IPS DF 6.9 (cell line): ENCODE measurements around the gene NAB1.

Experiments used
- DNase-seq: peaks from one replicate; pipeline ENCODE4 v3.0.0-alpha.2; 2013; ENCODE audit warnings: low read depth, low spot score
- H3K27ac ChIP-seq: one replicate; pipeline ENCODE4 v1.5.1; 2013; ENCODE audit warnings: low read length, control low read depth
- H3K27me3 ChIP-seq: 2 replicates; pipeline ENCODE4 v1.6.1; 2013; ENCODE audit warnings: mild to moderate bottlenecking, low read length; ENCODE audit not compliant: control insufficient read depth, insufficient read depth
- H3K36me3 ChIP-seq: 2 replicates; pipeline ENCODE4 v1.6.1; 2013; ENCODE audit warnings: low read length; ENCODE audit not compliant: control insufficient read depth, insufficient read depth
- H3K4me1 ChIP-seq: 2 replicates; pipeline ENCODE4 v1.6.1; 2013; ENCODE audit warnings: low read length; ENCODE audit not compliant: control insufficient read depth, insufficient read depth
- H3K4me3 ChIP-seq: 2 replicates; pipeline ENCODE4 v1.5.1; 2013; ENCODE audit warnings: mild to moderate bottlenecking, low read length
- H3K9me3 ChIP-seq: 2 replicates; pipeline ENCODE4 v1.6.1; 2013; ENCODE audit warnings: low read length, inconsistent platforms; ENCODE audit not compliant: control insufficient read depth, insufficient read depth
- WGBS: extraction: QIAGEN DNeasy Blood & Tissue Kit; methylation state at CpG from one replicate; pipeline ENCODE4 v1.1.7; 2013; ENCODE audit warnings: mixed read lengths, missing lambda C conversion rate; ENCODE audit not compliant: insufficient read length, insufficient coverage; 5-methylcytosine and 5-hydroxymethylcytosine counted together

NAB1 gene

DNA sequence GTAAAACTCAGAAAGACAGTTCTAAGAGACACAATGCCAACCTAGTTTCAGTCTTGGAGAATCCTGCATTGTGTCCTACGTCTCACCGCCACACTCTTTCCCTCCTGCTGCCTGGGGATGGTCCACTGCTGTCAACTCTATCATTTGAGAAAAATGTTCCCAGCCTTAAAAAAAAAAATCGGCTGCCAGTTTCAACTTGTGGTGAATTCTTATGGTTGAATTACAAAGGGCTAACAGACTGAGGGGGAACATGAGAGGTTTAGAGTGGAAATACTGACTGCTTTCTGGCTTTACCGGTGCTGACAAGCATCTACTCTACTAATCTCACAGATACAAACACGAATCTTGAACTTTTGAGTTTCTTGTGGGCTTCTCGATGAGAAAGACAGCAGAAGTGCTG is 74.0 kb downstream of the NAB1 start:
- H3K36me3 ChIP-seq, result no peaks in the 10 kb centered on the region
- no peak overlapping the region for H3K4me3 ChIP-seq
- no peaks in the 10 kb centered on the region for H3K27me3 ChIP-seq
- no CpG with 5 or more reads among the region's 6 CpGs for WGBS
- no peaks in the 10 kb centered on the region for H3K4me1 ChIP-seq
- DNase-seq, result no peak
- no peak overlapping the region for H3K27ac ChIP-seq
- no peaks in the 10 kb centered on the region for H3K9me3 ChIP-seq

DNA sequence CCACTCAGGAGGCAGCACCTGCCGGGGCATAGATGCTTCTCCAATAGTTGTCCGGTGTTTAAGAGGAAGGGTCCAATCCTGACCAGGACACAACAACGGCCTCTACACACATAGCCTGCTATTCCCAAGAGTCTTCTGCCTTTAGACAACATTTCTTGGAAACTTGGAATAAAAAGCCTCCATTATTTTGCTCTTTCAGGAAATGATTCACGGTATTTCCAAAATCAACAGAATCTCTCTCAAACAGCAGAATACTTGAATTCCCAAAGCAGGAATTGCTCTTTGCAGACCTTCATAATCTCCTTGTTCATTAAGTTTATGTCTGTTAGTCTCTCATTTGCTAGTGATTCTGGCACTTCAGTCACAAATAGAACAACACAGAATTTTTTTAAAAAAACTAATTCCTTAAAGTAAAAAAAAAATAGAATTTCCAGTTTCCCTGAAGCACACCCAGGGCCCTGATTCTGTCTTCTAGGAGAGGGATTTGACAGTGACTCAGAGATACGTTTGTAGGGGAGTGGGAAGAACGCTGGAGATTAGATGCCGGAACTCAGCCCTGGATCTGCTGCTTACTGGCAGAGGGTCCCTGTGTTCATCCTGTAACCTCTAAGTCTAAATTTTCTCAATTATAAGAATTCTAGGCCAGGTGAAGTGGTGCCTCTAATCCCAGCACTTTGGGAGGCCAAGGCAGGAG is 74.7 kb downstream of the NAB1 start:
- Histone ChIP-seq H3K9me3 (no peaks in the 10 kb centered on the region), H3K4me1 (no peaks in the 10 kb centered on the region), H3K36me3 (no peaks in the 10 kb centered on the region), H3K4me3 (no peak overlapping the region), H3K27me3 (no peaks in the 10 kb centered on the region), H3K27ac (no peak overlapping the region)
- DNase-seq, result no peak
- WGBS, result no CpG with 5 or more reads among the region's 7 CpGs

DNA sequence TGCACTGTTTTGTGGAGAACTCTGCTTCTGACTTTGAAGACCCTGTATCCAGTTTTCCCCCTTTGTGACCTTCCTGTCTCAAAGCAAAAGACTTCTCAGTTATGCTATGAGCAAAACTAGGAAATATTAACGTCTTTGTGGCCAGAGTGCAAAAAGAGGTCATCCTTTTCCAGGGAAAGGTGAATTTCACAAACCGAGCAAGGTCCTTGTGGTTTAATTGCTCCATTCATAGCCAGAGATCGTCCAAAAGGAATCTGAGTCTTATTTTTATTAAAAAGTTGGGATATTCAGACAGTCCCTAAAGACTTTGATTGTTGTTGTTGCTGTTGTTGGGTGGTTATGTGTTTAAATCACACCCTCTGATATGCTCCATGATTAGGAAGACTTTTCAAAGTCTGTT is 77.4 kb downstream of the NAB1 start:
- no peak for DNase-seq
- no peak overlapping the region for H3K27ac ChIP-seq
- no peak overlapping the region for H3K4me3 ChIP-seq
- H3K27me3 ChIP-seq, result no peaks in the 10 kb centered on the region
- H3K4me1 ChIP-seq, result 0 out of 2 replicates have a peak, but pooled peaks cover 2% of the 10 kb centered on the region
- H3K36me3 ChIP-seq, result no peaks in the 10 kb centered on the region
- no CpG with 5 or more reads among the region's 3 CpGs for WGBS
- no peaks in the 10 kb centered on the region for H3K9me3 ChIP-seq

DNA sequence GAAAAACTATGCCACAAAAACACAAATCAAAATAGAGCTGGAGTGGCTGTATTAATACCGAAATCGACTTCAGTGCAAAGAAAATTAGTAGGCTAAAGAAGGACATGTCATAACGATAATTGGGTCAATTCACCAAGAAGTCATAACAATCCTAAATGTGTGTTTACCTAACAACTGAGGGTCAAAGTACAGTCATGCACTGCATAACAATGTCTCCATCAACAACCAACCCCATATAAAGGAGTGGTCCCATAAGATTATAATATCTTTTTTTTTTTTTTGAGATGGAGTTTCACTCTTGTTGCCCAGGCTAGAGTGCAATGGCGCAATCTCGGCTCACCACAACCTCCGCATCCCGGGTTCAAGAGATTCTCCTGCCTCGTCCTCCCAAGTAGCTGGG is 87.5 kb downstream of the NAB1 start:
- no CpG with 5 or more reads among the region's 8 CpGs for WGBS
- no peaks in the 10 kb centered on the region for H3K36me3 ChIP-seq
- no peaks in the 10 kb centered on the region for H3K9me3 ChIP-seq
- H3K27me3 ChIP-seq, result no peaks in the 10 kb centered on the region
- no peak overlapping the region for H3K4me3 ChIP-seq
- no peak for DNase-seq
- no peak overlapping the region for H3K27ac ChIP-seq
- H3K4me1 ChIP-seq, result no peaks in the 10 kb centered on the region

GRCh38 chr2:190740449-190740848 is 91.6 kb downstream of the NAB1 start:
- H3K27me3 ChIP-seq, result no peaks in the 10 kb centered on the region
- no peak overlapping the region for H3K4me3 ChIP-seq
- no CpG with 5 or more reads among the region's 2 CpGs for WGBS
- H3K4me1 ChIP-seq, result no peaks in the 10 kb centered on the region
- no peaks in the 10 kb centered on the region for H3K9me3 ChIP-seq
- DNase-seq, result no peak
- H3K27ac ChIP-seq, result no peak overlapping the region
- H3K36me3 ChIP-seq, result no peaks in the 10 kb centered on the region
